ENCODE data around the gene TAB2. TPM values are rescaled to one million over a fixed set of nuclear protein-coding genes. Genes with fewer than 3 reads are reported as not detected.

TAB2 gene
- total RNA-seq, 1 donor from 2014 or later, result 81.8 TPM

- Histone ChIP-seq H3K4me3 (ENCODE audit: insufficient read depth, low read depth, low read length) (no peak overlapping the region), H3K27me3 (ENCODE audit: insufficient read depth, low read length) (no peaks in the 10 kb centered on the region), H3K36me3 (ENCODE audit: insufficient read depth, low read length) (peaks cover 31% of the 10 kb centered on the region), H3K9ac (ENCODE audit: low read length) (no peak overlapping the region), H3K79me2 (ENCODE audit: insufficient read depth, low read length) (no peaks in the 10 kb centered on the region), H4K20me1 (ENCODE audit: insufficient read depth, low read length) (no peaks in the 10 kb centered on the region), H3K4me1 (ENCODE audit: insufficient read depth, low read length) (no peaks in the 10 kb centered on the region), H3K27ac (ENCODE audit: low read depth, low read length) (no peak overlapping the region), H3K9me3 (ENCODE audit: insufficient read depth, low read depth, low read length) (no peaks in the 10 kb centered on the region), H2AFZ (ENCODE audit: low read depth, low read length) (no peak overlapping the region), H3K4me2 (ENCODE audit: low read length) (no peak overlapping the region)
- Mint-ChIP-seq H3K27ac (ENCODE audit: unreplicated experiment) (no peak overlapping the region), H3K27me3 (ENCODE audit: low read depth, unreplicated experiment) (no peaks in the 10 kb centered on the region), H3K4me1 (ENCODE audit: low read depth, unreplicated experiment) (peaks cover 9% of the 10 kb centered on the region), H3K36me3 (ENCODE audit: low read depth, unreplicated experiment) (peaks cover 10% of the 10 kb centered on the region), H3K4me3 (ENCODE audit: unreplicated experiment) (no peak overlapping the region), H3K9me3 (ENCODE audit: unreplicated experiment) (no peaks in the 10 kb centered on the region)
- TF ChIP-seq CTCF (IDR thresholded peaks at IDR 0.05; ENCODE audit: insufficient read depth, low read depth, low read length), result no peak
- TF ChIP-seq EZH2 (IDR thresholded peaks at IDR 0.05; ENCODE audit: insufficient read depth, low read length), result no peak
- FAIRE-seq (no peak), DNase-seq (ENCODE audit: low read depth) (no peak)
Measured at GRCh38 chr6:149409617-149410016, 92.1 kb downstream of the TAB2 start.

DNA sequence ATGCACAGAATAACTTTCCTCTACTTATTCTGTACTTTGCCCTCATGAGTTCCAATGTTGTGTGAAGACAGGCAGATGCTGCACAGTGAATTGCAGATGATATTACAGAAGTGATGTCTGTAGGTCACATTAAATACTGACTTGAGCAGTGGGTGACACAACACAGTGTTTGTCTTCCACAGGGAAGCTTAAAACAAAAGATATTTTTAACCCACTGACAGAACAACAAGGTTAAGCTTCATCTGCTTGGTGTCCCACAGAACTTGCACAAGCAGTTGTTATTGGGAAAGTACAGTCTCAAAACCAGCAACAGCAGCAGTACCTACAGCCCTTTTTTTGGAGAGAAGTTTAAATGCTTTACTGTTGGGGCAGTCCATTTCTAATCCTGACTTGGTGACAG lies 93.0 kb downstream of the TAB2 start:
- H3K9ac ChIP-seq (ENCODE audit: low read length), result no peak overlapping the region
- no peak overlapping the region for H3K4me2 ChIP-seq (ENCODE audit: low read length)
- Mint-ChIP-seq H3K9me3 (ENCODE audit: unreplicated experiment) (no peaks in the 10 kb centered on the region), H3K4me1 (ENCODE audit: low read depth, unreplicated experiment) (peaks cover 7% of the 10 kb centered on the region), H3K27me3 (ENCODE audit: low read depth, unreplicated experiment) (no peaks in the 10 kb centered on the region), H3K36me3 (ENCODE audit: low read depth, unreplicated experiment) (peaks cover 13% of the 10 kb centered on the region), H3K4me3 (ENCODE audit: unreplicated experiment) (no peak overlapping the region), H3K27ac (ENCODE audit: unreplicated experiment) (no peak overlapping the region)
- H3K27ac ChIP-seq (ENCODE audit: low read depth, low read length), result no peak overlapping the region
- no peak overlapping the region for H3K4me3 ChIP-seq (ENCODE audit: insufficient read depth, low read depth, low read length)
- H3K4me1 ChIP-seq (ENCODE audit: insufficient read depth, low read length), result no peaks in the 10 kb centered on the region
- TF ChIP-seq EZH2 (IDR thresholded peaks at IDR 0.05; ENCODE audit: insufficient read depth, low read length), result no peak
- no peak for TF ChIP-seq CTCF (IDR thresholded peaks at IDR 0.05; ENCODE audit: insufficient read depth, low read depth, low read length)
- peaks cover 23% of the 10 kb centered on the region for H3K36me3 ChIP-seq (ENCODE audit: insufficient read depth, low read length)
- no peaks in the 10 kb centered on the region for H3K79me2 ChIP-seq (ENCODE audit: insufficient read depth, low read length)
- no peak for DNase-seq (ENCODE audit: low read depth)
- H3K9me3 ChIP-seq (ENCODE audit: insufficient read depth, low read depth, low read length), result no peaks in the 10 kb centered on the region
- no peak overlapping the region for H2AFZ ChIP-seq (ENCODE audit: low read depth, low read length)
- H3K27me3 ChIP-seq (ENCODE audit: insufficient read depth, low read length), result no peaks in the 10 kb centered on the region
- FAIRE-seq, result no peak
- H4K20me1 ChIP-seq (ENCODE audit: insufficient read depth, low read length), result no peaks in the 10 kb centered on the region

DNA sequence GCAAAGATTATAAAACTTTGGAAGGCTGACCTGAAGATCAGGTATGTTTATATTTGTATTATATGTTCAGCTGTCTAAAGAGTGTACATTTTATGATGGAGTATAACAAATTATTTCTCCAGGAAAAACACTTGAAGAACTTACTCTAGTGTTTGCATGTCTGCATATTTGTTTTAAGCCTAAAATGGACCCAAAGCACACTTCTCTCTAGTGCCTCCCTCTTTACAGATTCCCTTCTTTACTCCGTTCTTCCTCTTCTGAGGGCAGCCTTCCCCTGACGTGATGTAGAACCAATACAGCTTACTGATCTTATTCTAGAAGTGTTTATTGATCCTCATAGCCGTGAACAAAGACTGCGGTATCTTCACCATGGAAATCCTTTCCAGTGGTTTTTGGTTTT lies 96.5 kb downstream of the TAB2 start:
- Histone ChIP-seq H3K27me3 (ENCODE audit: insufficient read depth, low read length) (no peaks in the 10 kb centered on the region), H3K27ac (ENCODE audit: low read depth, low read length) (no peak overlapping the region), H2AFZ (ENCODE audit: low read depth, low read length) (no peak overlapping the region), H3K9me3 (ENCODE audit: insufficient read depth, low read depth, low read length) (no peaks in the 10 kb centered on the region), H3K4me3 (ENCODE audit: insufficient read depth, low read depth, low read length) (no peak overlapping the region), H3K4me2 (ENCODE audit: low read length) (no peak overlapping the region), H4K20me1 (ENCODE audit: insufficient read depth, low read length) (no peaks in the 10 kb centered on the region), H3K9ac (ENCODE audit: low read length) (no peak overlapping the region), H3K4me1 (ENCODE audit: insufficient read depth, low read length) (no peaks in the 10 kb centered on the region), H3K36me3 (ENCODE audit: insufficient read depth, low read length) (peaks cover 17% of the 10 kb centered on the region), H3K79me2 (ENCODE audit: insufficient read depth, low read length) (no peaks in the 10 kb centered on the region)
- peaks cover 8% of the 10 kb centered on the region for H3K36me3 Mint-ChIP-seq (ENCODE audit: low read depth, unreplicated experiment)
- H3K27ac Mint-ChIP-seq (ENCODE audit: unreplicated experiment), result no peak overlapping the region
- no peaks in the 10 kb centered on the region for H3K9me3 Mint-ChIP-seq (ENCODE audit: unreplicated experiment)
- H3K4me3 Mint-ChIP-seq (ENCODE audit: unreplicated experiment), result no peak overlapping the region
- FAIRE-seq (no peak), DNase-seq (ENCODE audit: low read depth) (no peak)
- H3K4me1 Mint-ChIP-seq (ENCODE audit: low read depth, unreplicated experiment), result no peaks in the 10 kb centered on the region
- no peak for TF ChIP-seq EZH2 (IDR thresholded peaks at IDR 0.05; ENCODE audit: insufficient read depth, low read length)
- no peak for TF ChIP-seq CTCF (IDR thresholded peaks at IDR 0.05; ENCODE audit: insufficient read depth, low read depth, low read length)
- no peaks in the 10 kb centered on the region for H3K27me3 Mint-ChIP-seq (ENCODE audit: low read depth, unreplicated experiment)
